Large intestine (tissue), 3 donors: ENCODE data around the gene TC2N. TPM values are rescaled to one million over a fixed set of nuclear protein-coding genes. Genes with fewer than 3 reads are reported as not detected.
"Not testable (repeated sequence)": the region's sequence is repeated elsewhere in the genome, so short reads cannot be mapped to it uniquely, and the experiment has no call there.

Experiments used
- DNase-seq, 2 donors: peaks; one replicate each; pipeline versions ENCODE4 v3.0.0 to v3.0.0-alpha.2; 2013
- H3K27ac ChIP-seq: one replicate; pipeline ENCODE4 v1.5.1; 2013; ENCODE audit warnings: low read length
- H3K27me3 ChIP-seq: 2 replicates; pipeline ENCODE4 v1.6.1; 2013; ENCODE audit warnings: low read length; ENCODE audit not compliant: control insufficient read depth, insufficient read depth
- H3K36me3 ChIP-seq: 2 replicates; pipeline ENCODE4 v1.6.1; 2013; ENCODE audit warnings: low read length; ENCODE audit not compliant: control insufficient read depth, insufficient read depth
- H3K4me1 ChIP-seq: one replicate; pipeline ENCODE4 v1.6.1; 2013; ENCODE audit warnings: low read length; ENCODE audit not compliant: control insufficient read depth, insufficient read depth
- H3K4me3 ChIP-seq: one replicate; pipeline ENCODE4 v1.5.1; 2013; ENCODE audit warnings: low read length
- H3K9me3 ChIP-seq: one replicate; pipeline ENCODE4 v1.6.1; 2013; ENCODE audit warnings: mild to moderate bottlenecking, low read depth, low read length, moderate library complexity; ENCODE audit not compliant: control insufficient read depth
- WGBS: methylation state at CpG from one replicate; pipeline ENCODE4 v1.1.5; 2013; ENCODE audit warnings: low lambda C conversion rate; ENCODE audit not compliant: insufficient coverage; 5-methylcytosine and 5-hydroxymethylcytosine counted together
- polyA plus RNA-seq: library from polyadenylated mRNA; unstranded; fragments of 120-200 nt; gene quantifications from one replicate; pipeline ENCODE4 v1.2.1, GENCODE V29; 2013

Gene TC2N
- polyA plus RNA-seq, 1 donor: 24.6 TPM

DNA sequence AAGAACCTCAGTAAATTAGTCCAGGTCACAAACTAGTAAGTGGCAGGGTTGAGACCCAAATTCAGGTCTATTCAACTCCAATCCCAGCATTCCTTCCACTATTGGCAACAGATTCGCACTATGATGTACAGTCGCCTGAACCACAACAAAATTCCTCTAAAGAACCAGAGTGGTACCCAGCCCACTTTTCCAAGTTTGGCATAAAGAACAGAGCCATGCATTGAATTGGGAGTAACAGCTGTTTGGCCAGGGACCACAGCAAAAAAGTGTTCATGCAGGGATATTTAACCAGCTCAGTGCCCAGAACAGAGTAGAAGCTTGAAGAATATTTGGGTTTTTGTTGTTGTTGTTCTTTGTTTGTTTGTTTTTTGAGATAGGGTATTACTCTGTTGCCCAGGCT lies 9.7 kb downstream of the TC2N start:
- no CpG with 5 or more reads among the region's 2 CpGs for WGBS
- Histone ChIP-seq H3K36me3 (no peaks in the 10 kb centered on the region), H3K4me3 (no peak overlapping the region), H3K27ac (no peak overlapping the region), H3K4me1 (no peaks in the 10 kb centered on the region), H3K9me3 (no peaks in the 10 kb centered on the region), H3K27me3 (peaks cover 6% of the 10 kb centered on the region)
- DNase-seq: no peak

DNA sequence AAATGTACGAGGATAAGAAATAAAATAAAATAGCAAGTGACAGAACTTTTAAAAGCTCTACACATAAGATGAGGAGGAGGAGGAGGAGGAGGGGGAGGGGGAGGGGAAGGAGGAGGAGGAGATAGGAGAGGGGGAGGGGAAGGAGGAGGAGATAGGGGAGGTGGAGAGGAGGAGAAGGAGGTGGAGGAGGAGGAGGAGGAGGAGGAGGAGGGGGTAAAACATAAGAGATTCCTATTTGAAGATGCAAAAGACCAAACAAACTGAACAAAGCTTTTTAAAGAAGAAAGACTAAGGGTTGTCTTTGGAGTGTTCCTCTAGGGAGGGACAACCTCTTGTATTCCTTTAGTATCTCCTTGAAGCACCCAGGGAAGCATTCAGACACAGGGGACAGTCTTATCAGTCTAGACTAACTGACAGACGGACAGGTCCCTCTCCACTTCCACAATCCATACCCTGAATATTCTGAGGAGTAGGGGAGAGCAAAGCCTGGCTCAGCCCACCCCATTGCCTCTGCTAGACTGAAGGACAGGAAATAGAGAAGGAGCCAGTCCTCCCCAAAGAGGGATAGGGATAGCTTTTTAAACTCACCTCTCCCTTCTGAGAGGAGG lies 12.9 kb downstream of the TC2N start:
- Histone ChIP-seq H3K36me3 (no peaks in the 10 kb centered on the region), H3K4me3 (no peak overlapping the region), H3K9me3 (no peaks in the 10 kb centered on the region), H3K27me3 (peaks cover 4% of the 10 kb centered on the region), H3K4me1 (no peaks in the 10 kb centered on the region), H3K27ac (no peak overlapping the region)
- DNase-seq: no peak
- 60% methylated on average over 1 of the region's 2 CpGs for WGBS

GRCh38 chr14:91851563-91851962 lies 15.8 kb downstream of the TC2N start:
- no peak overlapping the region for H3K27ac ChIP-seq
- H3K4me3 ChIP-seq: no peak overlapping the region
- no peaks in the 10 kb centered on the region for H3K4me1 ChIP-seq
- H3K36me3 ChIP-seq: no peaks in the 10 kb centered on the region
- no peak for DNase-seq
- no CpG with 5 or more reads among the region's 1 CpG for WGBS
- no peaks in the 10 kb centered on the region for H3K9me3 ChIP-seq
- H3K27me3 ChIP-seq: peaks cover 4% of the 10 kb centered on the region

GRCh38 chr14:91848504-91849001 lies 18.8 kb downstream of the TC2N start:
- H3K4me3 ChIP-seq: no peak overlapping the region
- no peaks in the 10 kb centered on the region for H3K4me1 ChIP-seq
- no peaks in the 10 kb centered on the region for H3K27me3 ChIP-seq
- WGBS: 83% methylated on average over 1 of the region's 4 CpGs
- no peaks in the 10 kb centered on the region for H3K36me3 ChIP-seq
- no peaks in the 10 kb centered on the region for H3K9me3 ChIP-seq
- no peak overlapping the region for H3K27ac ChIP-seq
- DNase-seq: no peak

GRCh38 chr14:91847693-91848092 lies 19.6 kb downstream of the TC2N start:
- Histone ChIP-seq H3K27me3 (no peaks in the 10 kb centered on the region), H3K4me1 (no peaks in the 10 kb centered on the region), H3K36me3 (no peaks in the 10 kb centered on the region), H3K9me3 (no peaks in the 10 kb centered on the region), H3K4me3 (no peak overlapping the region), H3K27ac (no peak overlapping the region)
- no peak for DNase-seq
- WGBS: 100% methylated on average over 1 of the region's 1 CpG

DNA sequence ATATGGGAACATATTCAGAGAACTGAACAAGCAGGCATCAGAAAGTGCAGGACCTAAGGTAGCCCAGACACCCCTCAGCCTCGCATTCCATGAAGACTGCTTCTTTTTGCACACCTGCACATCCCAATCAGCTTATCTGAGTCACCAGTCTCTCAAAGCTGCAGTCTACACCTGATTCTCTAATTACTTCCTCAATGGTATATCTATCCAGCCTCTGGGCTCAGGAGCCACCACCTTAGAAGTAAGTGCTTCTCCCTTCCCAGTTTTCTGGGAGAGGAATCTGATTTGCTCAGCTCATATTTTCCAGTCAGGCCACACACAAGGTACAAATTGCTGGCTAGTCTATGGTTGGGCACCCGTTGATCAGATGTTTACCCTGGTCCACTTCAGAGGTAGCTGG lies 21.7 kb downstream of the TC2N start:
- Histone ChIP-seq H3K4me3 (no peak overlapping the region), H3K27me3 (no peaks in the 10 kb centered on the region), H3K36me3 (no peaks in the 10 kb centered on the region), H3K4me1 (no peaks in the 10 kb centered on the region), H3K9me3 (no peaks in the 10 kb centered on the region), H3K27ac (no peak overlapping the region)
- WGBS: no CpG with 5 or more reads among the region's 2 CpGs
- DNase-seq: no peak

DNA sequence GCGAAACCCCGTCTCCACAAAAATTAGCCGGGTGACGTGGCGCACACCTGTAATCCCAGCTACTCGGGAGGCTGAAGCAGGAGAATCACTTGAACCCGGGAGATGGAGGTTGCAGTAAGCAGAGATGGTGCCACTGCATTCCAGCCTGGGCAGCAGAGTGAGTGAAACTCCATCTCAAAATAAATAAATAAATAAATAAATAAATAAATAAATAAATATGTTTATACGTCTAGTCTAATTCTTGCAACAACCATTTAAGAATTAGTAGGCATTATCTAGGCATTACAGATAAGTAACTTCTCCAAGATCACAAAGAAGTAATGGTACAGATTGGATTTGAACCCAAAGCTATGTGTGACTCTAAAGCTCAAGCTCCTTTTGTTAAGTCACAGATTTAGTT lies 22.3 kb downstream of the TC2N start:
- not testable (repeated sequence) for H3K9me3 ChIP-seq, DNase-seq, H3K36me3 ChIP-seq, H3K27ac ChIP-seq, H3K27me3 ChIP-seq, H3K4me3 ChIP-seq, H3K4me1 ChIP-seq
- 100% methylated on average over 1 of the region's 8 CpGs for WGBS

DNA sequence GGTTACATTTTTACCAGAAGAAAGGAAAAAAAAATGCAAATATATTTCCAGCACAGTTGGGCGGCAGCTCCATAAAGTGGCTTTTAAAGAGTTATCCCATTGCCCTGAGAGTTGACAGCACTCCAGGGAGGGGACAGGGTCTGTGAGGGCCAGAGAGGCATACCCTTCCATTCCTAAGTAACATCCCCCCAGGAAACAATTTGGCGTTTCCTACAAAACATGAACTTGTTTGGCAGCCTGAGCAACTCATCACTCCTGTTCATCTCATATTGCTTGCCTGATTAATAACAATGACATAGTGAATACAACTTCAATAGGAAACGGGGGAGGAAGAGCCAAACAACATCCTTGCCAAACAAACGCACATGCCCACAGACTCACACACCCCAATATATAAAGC lies 23.3 kb downstream of the TC2N start:
- Histone ChIP-seq H3K4me3 (no peak overlapping the region), H3K27ac (no peak overlapping the region), H3K36me3 (no peaks in the 10 kb centered on the region), H3K27me3 (no peaks in the 10 kb centered on the region), H3K4me1 (no peaks in the 10 kb centered on the region), H3K9me3 (no peaks in the 10 kb centered on the region)
- WGBS: 83% methylated on average over 1 of the region's 4 CpGs
- DNase-seq: no peak

- no peaks in the 10 kb centered on the region for H3K27me3 ChIP-seq
- no peaks in the 10 kb centered on the region for H3K9me3 ChIP-seq
- H3K27ac ChIP-seq: no peak overlapping the region
- no peak overlapping the region for H3K4me3 ChIP-seq
- no peak for DNase-seq
- H3K4me1 ChIP-seq: no peaks in the 10 kb centered on the region
- no peaks in the 10 kb centered on the region for H3K36me3 ChIP-seq
- no CpG with 5 or more reads among the region's 4 CpGs for WGBS
Observed at GRCh38 chr14:91843437-91843836, 23.9 kb downstream of the TC2N start.

DNA sequence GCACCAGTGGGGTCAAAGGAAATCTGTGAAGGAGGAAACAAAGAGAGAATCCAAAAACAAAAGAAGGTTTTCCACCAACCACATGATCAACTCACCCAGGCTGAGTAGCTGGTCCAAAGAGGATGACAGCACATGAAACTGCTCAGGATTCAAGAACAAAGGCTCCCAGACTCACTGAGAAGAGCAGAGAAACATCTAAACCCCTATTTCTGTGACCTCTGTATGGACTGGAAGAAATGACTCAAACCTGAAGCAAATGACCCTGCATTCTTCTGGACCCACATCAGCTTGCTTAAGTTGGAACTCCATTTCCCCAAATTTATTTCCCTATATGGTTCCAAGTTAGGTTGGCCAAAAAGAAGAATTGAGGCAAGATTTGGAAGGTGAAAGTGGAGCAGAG lies 26.3 kb downstream of the TC2N start:
- H3K36me3 ChIP-seq: no peaks in the 10 kb centered on the region
- no peak overlapping the region for H3K27ac ChIP-seq
- no peaks in the 10 kb centered on the region for H3K9me3 ChIP-seq
- peaks cover 4% of the 10 kb centered on the region for H3K27me3 ChIP-seq
- no peak overlapping the region for H3K4me3 ChIP-seq
- no peak for DNase-seq
- peaks cover 8% of the 10 kb centered on the region for H3K4me1 ChIP-seq

GRCh38 chr14:91839749-91840148 lies 27.6 kb downstream of the TC2N start:
- WGBS: no CpG with 5 or more reads among the region's 1 CpG
- peaks cover 8% of the 10 kb centered on the region for H3K4me1 ChIP-seq
- peaks cover 8% of the 10 kb centered on the region for H3K27me3 ChIP-seq
- H3K9me3 ChIP-seq: no peaks in the 10 kb centered on the region
- no peak overlapping the region for H3K4me3 ChIP-seq
- H3K36me3 ChIP-seq: no peaks in the 10 kb centered on the region
- no peak for DNase-seq
- H3K27ac ChIP-seq: no peak overlapping the region
